ENCODE results near the gene FAM131B.

FAM131B gene

GRCh38 chr7:143382791-143383641 is 20.5 kb upstream of the FAM131B start:
- no peak for DNase-seq (ENCODE audit: low spot score)

DNA sequence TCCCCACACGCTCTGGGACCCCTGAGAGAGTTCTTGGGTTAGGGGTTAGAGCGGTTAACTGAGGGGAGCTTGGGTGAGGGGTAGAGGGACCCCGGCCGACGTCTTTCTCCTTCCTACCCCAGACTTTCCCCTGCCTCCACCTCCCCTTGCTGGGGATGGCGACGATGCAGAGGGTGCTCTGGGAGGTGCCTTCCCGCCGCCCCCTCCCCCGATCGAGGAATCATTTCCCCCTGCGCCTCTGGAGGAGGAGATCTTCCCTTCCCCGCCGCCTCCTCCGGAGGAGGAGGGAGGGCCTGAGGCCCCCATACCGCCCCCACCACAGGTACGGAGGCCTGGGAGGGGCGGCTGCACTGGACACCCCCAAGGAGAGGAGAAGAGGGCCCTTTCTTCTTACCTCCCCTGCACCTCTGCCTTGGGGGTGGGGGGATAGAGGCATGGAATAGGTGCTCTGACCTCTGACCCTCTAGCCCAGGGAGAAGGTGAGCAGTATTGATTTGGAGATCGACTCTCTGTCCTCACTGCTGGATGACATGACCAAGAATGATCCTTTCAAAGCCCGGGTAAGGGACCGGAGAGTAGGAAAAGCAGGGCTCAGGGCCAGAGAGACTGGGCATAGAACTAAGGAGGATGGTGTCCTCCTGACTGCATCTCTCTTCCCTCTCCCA is 19.7 kb upstream of the FAM131B start:
- no peak for DNase-seq (ENCODE audit: low spot score)

- DNase-seq (ENCODE audit: low spot score) = no peak
Measured at GRCh38 chr7:143381427-143382125, 19.1 kb upstream of the FAM131B start.

DNA sequence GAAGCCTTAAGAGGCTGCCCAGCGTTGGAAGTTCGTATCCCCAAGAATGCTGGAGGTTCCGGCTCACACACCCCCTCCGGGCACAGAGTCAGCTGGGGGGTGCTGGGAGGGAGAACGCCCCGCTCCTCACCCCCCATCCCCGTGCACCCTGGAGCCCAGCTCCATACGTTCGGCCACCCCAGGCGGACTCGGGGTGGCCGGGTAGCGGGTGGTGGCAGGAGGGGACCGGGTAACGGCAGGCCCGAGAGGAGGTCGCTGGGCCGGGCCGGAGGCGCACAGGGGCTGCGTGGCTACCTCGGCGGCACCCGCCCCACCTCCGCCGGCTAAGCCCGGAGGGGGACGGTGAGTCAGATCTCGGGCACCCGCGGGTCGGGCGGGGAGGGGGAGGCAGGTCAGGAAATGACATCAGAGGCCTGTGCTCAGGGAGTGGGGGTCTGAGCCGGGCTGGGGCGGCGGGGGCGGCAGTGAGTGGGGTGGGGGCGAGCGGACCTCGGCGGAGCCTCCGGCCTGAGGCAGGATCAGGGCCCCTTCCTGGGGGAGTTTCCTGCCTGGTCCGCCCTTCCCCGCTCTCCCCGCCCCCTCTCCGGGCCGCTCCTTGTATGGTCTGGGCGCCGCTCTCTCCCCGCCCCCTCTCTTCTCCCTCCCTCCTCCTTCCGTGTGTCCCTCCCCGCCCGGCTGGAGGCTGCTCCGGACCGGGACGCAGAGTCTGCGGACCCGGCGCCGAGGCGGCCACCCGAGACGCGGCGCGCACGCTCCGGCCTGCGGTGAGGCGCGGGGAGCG is 18.3 kb upstream of the FAM131B start, which contains the start of gene ZYX:
TSS of gene ZYX (plus strand) at position 700 of the 781 bp plus-strand sequence. CDS start 227 bp downstream, outside the sequence.
- peak; percentile 91 for DNase-seq (ENCODE audit: low spot score)

DNA sequence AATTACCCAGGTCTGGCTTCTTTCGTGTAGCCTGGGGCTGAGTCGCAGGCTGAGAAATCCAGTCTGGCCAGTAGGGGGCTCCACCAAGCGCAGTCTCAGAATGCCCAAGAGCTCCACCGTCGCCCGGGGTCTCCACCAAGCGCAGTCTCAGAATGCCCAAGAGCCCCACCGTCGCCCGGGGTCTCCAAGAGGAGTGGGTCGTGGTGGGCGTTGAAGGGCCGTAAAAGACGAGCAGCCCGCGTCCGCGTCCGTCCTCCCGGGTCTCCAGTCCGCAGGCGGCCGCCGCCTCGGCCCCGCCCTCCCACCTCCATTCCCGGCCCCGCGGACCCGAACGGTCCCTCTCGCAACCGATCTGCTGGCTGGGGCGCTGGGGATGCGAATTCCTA is 17.7 kb upstream of the FAM131B start:
- DNase-seq (ENCODE audit: low spot score) = peak; percentile 88

- no peak for DNase-seq (ENCODE audit: low spot score)
Measured at GRCh38 chr7:143379611-143380259, 17.2 kb upstream of the FAM131B start.

DNA sequence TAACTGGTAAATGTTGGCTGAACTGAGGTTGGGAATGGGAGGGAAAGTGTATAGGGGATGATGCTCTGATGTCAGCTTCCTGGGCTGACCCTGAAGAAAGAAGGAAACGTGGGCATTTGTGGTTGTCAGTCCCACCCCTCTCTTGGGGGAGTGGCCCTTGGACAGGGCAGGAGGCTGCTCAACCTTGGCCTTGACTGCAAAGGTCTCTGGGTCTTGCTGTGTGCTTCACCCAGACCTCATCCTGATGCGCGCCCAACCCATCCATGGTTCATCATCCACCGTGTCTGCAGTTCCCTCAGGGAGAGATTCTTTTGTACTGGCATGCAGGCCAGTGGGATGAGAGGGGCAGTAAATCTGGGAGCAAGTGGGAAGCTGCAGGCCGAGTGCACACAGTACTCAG is 13.9 kb upstream of the FAM131B start:
- DNase-seq (ENCODE audit: low spot score) = no peak

GRCh38 chr7:143375298-143376034 is 13.0 kb upstream of the FAM131B start:
- peak; percentile 53 for DNase-seq (ENCODE audit: low spot score)

- DNase-seq (ENCODE audit: low spot score) = no peak
Measured at GRCh38 chr7:143374561-143374960, 12.0 kb upstream of the FAM131B start.

- DNase-seq (ENCODE audit: low spot score) = no peak
Measured at GRCh38 chr7:143373255-143373794, 10.8 kb upstream of the FAM131B start.

GRCh38 chr7:143372070-143372469 is 9.6 kb upstream of the FAM131B start:
- DNase-seq (ENCODE audit: low spot score) = peak; percentile 61

DNA sequence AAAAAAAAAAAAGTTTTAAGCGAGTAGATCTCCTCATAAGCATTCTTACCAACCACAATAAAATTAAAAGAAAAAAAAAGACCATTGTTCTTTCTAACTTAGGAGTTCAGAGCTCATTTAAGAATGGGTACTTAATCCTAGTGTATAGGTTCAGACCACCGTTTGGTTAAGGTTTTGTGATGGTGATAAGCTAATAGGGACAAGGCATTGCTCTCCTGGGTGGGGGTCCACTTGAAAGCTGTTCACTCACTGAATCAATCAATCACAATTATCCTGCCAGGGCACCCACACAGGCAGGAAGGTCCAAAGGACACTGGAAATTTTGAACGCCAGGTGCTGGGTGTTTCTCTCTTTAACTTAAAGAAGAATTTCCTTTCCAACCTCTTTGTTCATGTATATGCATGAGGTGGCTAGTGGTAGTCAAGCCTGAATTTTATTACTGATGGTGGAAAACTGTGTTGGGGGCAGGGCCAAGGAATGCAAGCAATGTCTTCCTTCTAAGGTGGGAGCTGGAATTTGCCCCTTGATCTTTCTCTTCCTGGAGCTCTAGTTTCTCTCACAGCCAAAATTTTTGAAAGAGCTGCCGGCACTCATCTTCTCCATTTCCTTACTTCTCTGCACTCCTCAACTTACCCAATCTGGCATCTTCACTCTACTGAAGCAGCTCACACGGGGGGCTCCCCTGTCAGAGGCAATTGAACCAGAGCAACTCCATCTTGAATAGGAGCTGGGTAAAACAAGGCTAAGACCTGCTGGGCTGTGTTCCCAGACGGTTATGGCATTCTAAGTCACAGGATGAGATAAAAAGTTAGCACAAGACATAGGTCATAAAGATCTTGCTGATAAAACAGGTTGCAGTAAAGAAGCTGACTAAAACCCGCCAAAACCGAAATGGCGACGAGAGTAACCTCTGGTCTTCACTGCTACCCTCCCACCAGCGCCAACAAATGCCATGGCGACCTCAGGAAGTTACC is 7.5 kb upstream of the FAM131B start:
- DNase-seq (ENCODE audit: low spot score) = no peak

DNA sequence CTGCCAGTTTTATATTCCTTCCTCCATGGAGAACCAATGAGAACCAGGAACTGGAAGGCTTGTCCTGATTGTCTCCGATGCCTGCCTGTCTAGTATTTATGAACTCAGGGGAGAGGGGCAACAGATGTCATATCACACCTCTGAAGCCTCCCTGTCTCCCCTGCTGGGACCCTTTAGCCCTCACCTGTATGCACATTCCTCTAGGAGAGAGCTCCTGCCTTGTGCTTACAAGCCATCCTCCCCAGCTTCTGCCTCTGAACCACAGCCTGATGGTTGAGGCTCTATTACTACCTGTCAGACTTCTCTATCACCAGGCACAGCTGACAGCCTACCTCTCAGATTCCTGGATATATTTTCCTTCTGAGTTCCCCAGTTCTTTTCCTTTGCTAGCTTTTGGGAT is 5.9 kb upstream of the FAM131B start:
- no peak for DNase-seq (ENCODE audit: low spot score)

DNA sequence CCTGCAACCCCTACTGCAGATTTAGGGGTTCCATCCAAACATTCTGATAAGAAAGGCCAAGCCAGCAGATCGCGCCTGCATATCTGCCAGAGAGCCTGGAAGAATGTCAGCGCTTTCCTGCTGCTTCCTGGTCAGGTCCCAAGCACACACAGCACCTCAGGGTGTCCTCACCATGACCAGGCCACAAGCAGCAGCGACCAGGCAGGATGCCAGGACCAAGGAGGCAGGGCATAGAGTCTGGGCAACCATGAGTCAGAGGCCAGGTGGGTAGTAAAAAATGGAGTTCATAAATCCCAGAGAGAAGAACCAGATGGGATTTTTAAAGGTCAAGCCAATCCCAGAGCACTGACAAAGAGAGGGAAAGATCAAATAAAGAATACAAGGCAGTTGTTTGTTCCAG is 5.5 kb upstream of the FAM131B start:
- no peak for DNase-seq (ENCODE audit: low spot score)

DNA sequence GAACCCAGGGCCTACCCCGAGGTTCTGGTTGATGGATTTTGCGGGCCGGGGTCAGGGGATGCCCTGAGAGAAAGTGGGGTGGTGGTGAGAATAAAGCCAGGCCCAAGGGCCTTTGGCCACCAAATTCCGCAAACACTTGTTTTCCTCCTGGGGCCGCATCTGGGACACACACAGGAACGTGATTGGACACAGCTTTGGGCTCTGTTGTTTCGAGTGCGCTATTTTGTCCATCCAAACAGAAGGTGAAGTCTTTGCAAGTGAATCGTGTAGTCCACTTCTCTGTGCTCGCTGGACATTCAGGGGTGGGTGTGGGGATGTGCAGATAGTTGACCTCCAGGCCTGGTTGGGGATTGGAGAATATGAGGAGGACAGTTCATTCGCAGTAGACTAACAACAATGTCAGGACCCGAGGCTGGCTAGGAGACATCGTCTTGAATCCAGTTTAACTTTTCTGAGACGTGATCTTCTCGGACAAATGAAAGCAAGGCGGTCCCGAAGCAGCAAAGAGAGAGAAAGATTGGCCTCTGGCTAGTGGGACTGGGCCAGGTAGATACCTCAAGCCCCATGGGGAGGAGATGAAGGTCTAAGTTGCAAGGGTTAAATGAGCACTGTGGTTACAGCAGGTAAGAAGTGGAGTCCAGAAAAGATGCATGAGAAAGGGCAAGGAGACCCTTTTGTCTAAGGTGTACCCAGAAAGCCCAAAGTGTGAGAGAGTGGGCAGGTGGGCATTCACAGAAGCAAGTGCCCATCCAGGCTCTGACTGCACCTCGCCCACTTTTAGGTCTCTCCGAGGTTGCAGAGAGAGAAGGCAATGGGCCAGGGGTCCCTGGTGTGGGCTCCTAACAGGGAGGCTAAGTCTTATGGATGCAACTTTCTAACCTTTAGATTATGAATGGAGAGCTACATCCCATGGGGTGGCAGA is 764 bp upstream of the FAM131B start:
- DNase-seq (ENCODE audit: low spot score) = no peak

DNA sequence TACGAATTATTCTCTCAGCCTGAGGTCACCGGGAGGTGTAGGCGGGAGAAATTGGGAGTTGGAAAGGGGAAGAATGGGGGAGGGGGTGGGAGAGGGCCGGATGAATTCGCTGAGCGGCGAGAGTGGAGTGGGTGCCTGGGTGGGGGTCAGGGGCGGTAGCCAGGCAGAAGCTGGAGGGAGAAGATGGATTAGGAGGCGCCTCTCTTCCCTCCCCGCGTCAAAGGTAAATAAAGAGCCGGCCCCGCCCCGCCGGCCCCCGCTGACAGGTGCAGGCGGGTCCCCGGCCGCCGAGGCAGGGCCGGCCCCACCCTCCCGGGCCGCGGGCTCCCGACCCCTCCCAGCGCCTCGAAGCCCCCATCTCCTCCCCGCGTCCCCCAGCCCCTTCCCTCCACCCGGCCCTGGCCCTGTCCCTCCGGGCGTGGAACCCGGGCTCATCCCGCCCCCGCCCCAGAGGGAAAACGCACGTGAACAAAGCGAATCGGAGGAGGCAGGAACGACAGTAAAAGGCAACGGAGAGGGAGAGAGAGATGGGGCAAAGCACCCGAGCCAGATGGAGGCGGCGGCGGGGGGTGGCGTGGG is 872 bp downstream of the FAM131B start:
- DNase-seq (ENCODE audit: low spot score) = no peak

- no peak for DNase-seq (ENCODE audit: low spot score)
Measured at GRCh38 chr7:143360788-143361551, 1.5 kb downstream of the FAM131B start.

All from activated CD4-positive, alpha-beta T cell treated with anti-CD3 and anti-CD28 coated beads, Interleukin-2, Interleukin-4, amounts not matched to agents 100 ng/mL and 50 ng/mL, durations not matched to agents 16 hours and 8 hours (primary cell).